Hematopoietic multipotent progenitor cell (in vitro differentiated cells): Measurements from ENCODE around the gene JOSD1. TPM values are rescaled to one million over a fixed set of nuclear protein-coding genes. Genes with fewer than 3 reads are reported as not detected.
A peak's percentile ranks its signal among the peaks of the same experiment; 100 is the strongest.

Source experiments
- DNase-seq, 3 donors: peaks; one replicate each; pipeline ENCODE4 v3.0.0-alpha.2; 2011 to 2015; ENCODE audit warnings: low read depth in 2 of 3, low spot score in 2 of 3
- total RNA-seq: library from RNA; depleted of rRNA; stranded (reverse); fragments of >200 nt; gene quantifications from one replicate; pipeline ENCODE4 v1.2.3, GENCODE V29; 2012

Gene JOSD1
- total RNA-seq, 1 donor, result 65.7 TPM

- DNase-seq, result no peak
Observed at GRCh38 chr22:38733724-38734381, 33.1 kb upstream of the JOSD1 start.

GRCh38 chr22:38733329-38733723 lies 32.6 kb upstream of the JOSD1 start:
- DNase-seq, result peak in 2 of 3 donors; percentile 42 to 56

GRCh38 chr22:38732251-38732815 lies 31.6 kb upstream of the JOSD1 start:
- DNase-seq, result no peak

GRCh38 chr22:38731703-38732161 lies 31.0 kb upstream of the JOSD1 start:
- DNase-seq, result no peak

- DNase-seq, result no peak
Observed at GRCh38 chr22:38730411-38730871, 29.7 kb upstream of the JOSD1 start.

- DNase-seq, result no peak
Observed at GRCh38 chr22:38729946-38730345, 29.2 kb upstream of the JOSD1 start.

GRCh38 chr22:38728871-38729796 lies 28.4 kb upstream of the JOSD1 start:
- no peak for DNase-seq

- no peak for DNase-seq
Observed at GRCh38 chr22:38727530-38728451, 27.0 kb upstream of the JOSD1 start.

- DNase-seq, result no peak
Observed at GRCh38 chr22:38727123-38727522, 26.4 kb upstream of the JOSD1 start.

GRCh38 chr22:38725900-38726655 lies 25.3 kb upstream of the JOSD1 start:
- no peak for DNase-seq

GRCh38 chr22:38724926-38725571 lies 24.3 kb upstream of the JOSD1 start:
- peak in 2 of 3 donors; percentile 49 to 77 for DNase-seq

- DNase-seq, result no peak
Observed at GRCh38 chr22:38724176-38724575, 23.4 kb upstream of the JOSD1 start.

- no peak for DNase-seq
Observed at GRCh38 chr22:38721551-38721950, 20.8 kb upstream of the JOSD1 start.

GRCh38 chr22:38720350-38720749 lies 19.6 kb upstream of the JOSD1 start:
- DNase-seq, result no peak

GRCh38 chr22:38719196-38719595 lies 18.5 kb upstream of the JOSD1 start:
- no peak for DNase-seq

GRCh38 chr22:38718414-38718813 lies 17.7 kb upstream of the JOSD1 start:
- DNase-seq, result no peak

GRCh38 chr22:38717244-38717643 lies 16.5 kb upstream of the JOSD1 start:
- DNase-seq, result no peak

- DNase-seq, result no peak
Observed at GRCh38 chr22:38716826-38717225, 16.1 kb upstream of the JOSD1 start.

- no peak for DNase-seq
Observed at GRCh38 chr22:38716271-38716670, 15.5 kb upstream of the JOSD1 start.
